GM12878 (cell line): ENCODE measurements around the gene SLC1A7. TPM values are rescaled to one million over a fixed set of nuclear protein-coding genes. Genes with fewer than 3 reads are reported as not detected.

Source experiments
- ATAC-seq: fragments of 200-7000 bp; cut with Tn5 transposase; 3 replicates; pipeline ENCODE4 v1.9.1; 2020; ENCODE audit warnings: mild to moderate bottlenecking, moderate library complexity
- BruUV-seq: library from RNA; stranded (reverse); fragments of 400-500 nt; replicated peaks from 2 replicates; lab custom pipeline; 2021; lab: Mats Ljungman, UMichigan
- CTCF ChIA-PET: fragments of 300-600 bp; sonication (Branson Sonifier 250); formaldehyde crosslinking; extraction: SDS; loops from one replicate; lab custom pipeline; 2021; ENCODE audit warnings: inconsistent platforms; lab: Yijun Ruan, JAX
- POLR2A ChIA-PET: fragments of 350-600 bp; formaldehyde crosslinking; extraction: SDS; loops from one replicate; lab custom pipeline; 2021; ENCODE audit warnings: inconsistent platforms; lab: Charles Lee
- RAD21 ChIA-PET: fragments of 300-600 bp; sonication (Branson Sonifier 250); formaldehyde crosslinking; loops from one replicate; lab custom pipeline; 2023; ENCODE audit warnings: antibody characterized with exemption; ENCODE audit not compliant: unreplicated experiment; lab: Charles Lee
- SMC1A ChIA-PET: fragments of 300-600 bp; sonication (Branson Sonifier 250); formaldehyde crosslinking; loops from one replicate; lab custom pipeline; 2023; ENCODE audit not compliant: unreplicated experiment, uncharacterized antibody; lab: Charles Lee
- DNase-seq: peaks from one replicate; pipeline ENCODE4 v3.0.0-alpha.2; 2011; ENCODE audit warnings: low read depth, low spot score
- FAIRE-seq: peaks from 3 replicates; lab custom pipeline; 2011; peaks lifted over from hg19 to GRCh38; lab: Jason Lieb, UNC
- H2AFZ ChIP-seq: 2 replicates; pipeline ENCODE4 v1.6.0; 2011; ENCODE audit warnings: low read depth, low read length, control low read depth; ENCODE audit not compliant: control insufficient read depth
- H3K27ac ChIP-seq: 2 replicates; pipeline ENCODE4 v1.5.1; 2011; ENCODE audit warnings: control low read depth; ENCODE audit not compliant: control insufficient read depth, insufficient read depth
- H3K27me3 ChIP-seq, 2 experiments: replicated peaks in 1 of 2; 2 replicates each; pipeline versions ENCODE4 v1.6.0 to v1.6.1; 2011; ENCODE audit warnings: low read length in 1 of 2; ENCODE audit not compliant: control insufficient read depth in 2 of 2, insufficient read depth in 2 of 2
- H3K36me3 ChIP-seq, 2 experiments: 2 replicates each; pipeline ENCODE4 v1.5.1; 2011; ENCODE audit warnings: low read length in 1 of 2; ENCODE audit not compliant: control insufficient read depth in 2 of 2, insufficient read depth in 2 of 2
- H3K4me1 ChIP-seq: 2 replicates; pipeline ENCODE4 v1.6.1; 2011; ENCODE audit warnings: mild to moderate bottlenecking, low read length, moderate library complexity, mixed read lengths; ENCODE audit not compliant: control insufficient read depth, insufficient read depth
- H3K4me2 ChIP-seq: 2 replicates; pipeline ENCODE4 v1.6.0; 2011; ENCODE audit warnings: control low read depth; ENCODE audit not compliant: control insufficient read depth, insufficient read depth
- H3K4me3 ChIP-seq: fragments of 200-600 bp; sonication (generic); 2 replicates; pipeline ENCODE4 v1.5.1; 2016
- H3K79me2 ChIP-seq: 2 replicates; pipeline ENCODE4 v1.6.0; 2011; ENCODE audit warnings: low read length; ENCODE audit not compliant: control insufficient read depth, insufficient read depth
- H3K9ac ChIP-seq: 2 replicates; pipeline ENCODE4 v1.8.0; 2011; ENCODE audit warnings: low read length, control low read depth, mixed read lengths; ENCODE audit not compliant: control insufficient read depth, insufficient read depth
- H3K9me3 ChIP-seq: replicated peaks from 3 replicates; pipeline ENCODE4 v1.5.1; 2011; ENCODE audit warnings: mild to moderate bottlenecking, low read length; ENCODE audit not compliant: control insufficient read depth, insufficient read depth
- H4K20me1 ChIP-seq: 2 replicates; pipeline ENCODE4 v1.6.0; 2011; ENCODE audit not compliant: control insufficient read depth, insufficient read depth
- ATF3 ChIP-seq: IDR thresholded peaks from 2 replicates; pipeline ENCODE4 v1.6.1; 2011; ENCODE audit warnings: low read depth, mild to moderate bottlenecking, low read length, moderate library complexity, borderline replicate concordance; ENCODE audit errors: extremely low read depth
- BRCA1 ChIP-seq: IDR thresholded peaks from 2 replicates; pipeline ENCODE4 v1.6.1; 2011; ENCODE audit warnings: low read depth, low read length, improper control_type of control experiment
- CTCF ChIP-seq, 3 experiments: IDR thresholded peaks in 2 of 3; conservative IDR thresholded peaks in 1 of 3; 2 replicates each; pipeline ENCODE4 v1.5.1; 2011; ENCODE audit warnings: low read depth in 3 of 3, low read length in 3 of 3, mild to moderate bottlenecking in 3 of 3, control low read depth in 2 of 3, moderate library complexity in 2 of 3, inconsistent platforms in 1 of 3, mixed read lengths in 1 of 3; ENCODE audit not compliant: control insufficient read depth in 2 of 3, insufficient read depth in 1 of 3; ENCODE audit errors: extremely low read depth in 1 of 3
- E4F1 ChIP-seq: fragments of 450-650 bp; IDR thresholded peaks from 2 replicates; pipeline ENCODE4 v1.6.1; 2018; ENCODE audit warnings: borderline replicate concordance, mild to moderate bottlenecking; ENCODE audit not compliant: partially characterized antibody
- MXI1 ChIP-seq: fragments of 150-350 bp; IDR thresholded peaks from 2 replicates; pipeline ENCODE4 v1.6.1; 2011; ENCODE audit warnings: low read depth, mild to moderate bottlenecking, inconsistent platforms, low read length, improper control_type of control experiment
- MYB ChIP-seq: fragments of 150-350 bp; IDR thresholded peaks from 2 replicates; pipeline ENCODE4 v1.6.1; 2014; ENCODE audit warnings: mild to moderate bottlenecking, low read depth, low read length, borderline replicate concordance
- NFXL1 ChIP-seq: fragments of 450-650 bp; IDR thresholded peaks from 2 replicates; pipeline ENCODE4 v1.6.1; 2017; ENCODE audit warnings: antibody characterized with exemption, mild to moderate bottlenecking, borderline replicate concordance
- NKRF ChIP-seq: fragments of 450-650 bp; conservative IDR thresholded peaks from 2 replicates; pipeline ENCODE4 v1.6.1; 2017; ENCODE audit warnings: mild to moderate bottlenecking, moderate library complexity
- RAD21 ChIP-seq: IDR thresholded peaks from 2 replicates; pipeline ENCODE4 v1.6.1; 2011; ENCODE audit warnings: mild to moderate bottlenecking, low read depth, low read length, moderate library complexity; ENCODE audit not compliant: insufficient read depth
- SMC3 ChIP-seq: IDR thresholded peaks from 2 replicates; pipeline ENCODE4 v1.6.1; 2011; ENCODE audit warnings: low read length, improper control_type of control experiment, borderline replicate concordance
- SUZ12 ChIP-seq: fragments of 200-600 bp; sonication (generic); IDR thresholded peaks from one replicate; pipeline ENCODE4 v1.6.1; 2018; ENCODE audit warnings: antibody characterized with exemption, mild to moderate bottlenecking; ENCODE audit not compliant: unreplicated experiment
- USF1 ChIP-seq: IDR thresholded peaks from 2 replicates; pipeline ENCODE4 v1.6.1; 2011; ENCODE audit warnings: borderline replicate concordance, low read depth, mild to moderate bottlenecking, moderate library complexity, mixed read lengths, low read length; ENCODE audit not compliant: insufficient read depth; ENCODE audit errors: extremely low read length
- YY1 ChIP-seq: IDR thresholded peaks from 2 replicates; pipeline ENCODE4 v1.6.1; 2011; ENCODE audit warnings: low read depth, mild to moderate bottlenecking, low read length
- WGBS: methylation state at CpG from one replicate; pipeline ENCODE4 v1.1.6; 2016; ENCODE audit warnings: low lambda C conversion rate; ENCODE audit not compliant: insufficient replicate concordance, insufficient coverage; ENCODE audit errors: missing lambda C conversion rate; 5-methylcytosine and 5-hydroxymethylcytosine counted together
- in situ Hi-C: fragments of 300-500 bp; cut with MboI; formaldehyde crosslinking; loops from 9 replicates; pipeline ENCODE4 v1.14.3; 2018; ENCODE audit warnings: mixed read lengths
- intact Hi-C: fragments of 100-400 bp; cut with micrococcal nuclease; formaldehyde crosslinking; loops from one replicate; pipeline ENCODE4 v1.14.2; 2022; ENCODE audit not compliant: unreplicated experiment
- polyA plus RNA-seq, 11 experiments: library from polyadenylated mRNA; depleted of rRNA in 4 of 11; unstranded in 6 of 11; stranded (reverse) in 5 of 11; fragments of >200 nt; fragmentation: Nextera tagmentation in 4 of 11; fragmentation: Illumina TruSeq in 1 of 11; extraction: Ambion mirVana in 4 of 11; extraction: Trizol in 1 of 11; gene quantifications; 1 replicate in 1 of 11; 2 replicates in 10 of 11; pipeline versions ENCODE4 v1.2.1 to v1.2.3, GENCODE V29; 2011 to 2016; ENCODE audit warnings: inconsistent platforms in 2 of 11, missing spikeins in 2 of 11, low read depth in 1 of 11
- total RNA-seq, 4 experiments: library from RNA; depleted of rRNA in 3 of 4; stranded (reverse); fragments of >200 nt in 3 of 4; fragmentation: Illumina TruSeq in 1 of 4; extraction: Trizol in 1 of 4; gene quantifications; 2 replicates each; pipeline versions ENCODE4 v1.2.1 to v1.2.3, GENCODE V29; 2013 to 2021

SLC1A7 gene
- total and polyA plus RNA-seq, 10 of the 15 experiments (the other 5 are each of a cell fraction or from before 2014, with no cell fraction given) = not detected

- H3K4me1 ChIP-seq = no peaks in the 10 kb centered on the region
- no peaks in the 10 kb centered on the region for H3K36me3 ChIP-seq
- H2AFZ ChIP-seq = no peak overlapping the region
- ChIA-PET CTCF (interaction anchor here (0.7 to 4.2 kb wide), 19 partner anchors 8 to 485 kb away, joined by 3 to 32 read pairs (median 3); partner anchors contain the start of gene MAGOH), SMC1A (interaction anchor here (1.0 to 1.6 kb wide), 3 partner anchors 8 to 9 kb away, joined by 3 to 4 read pairs (median 3); no protein-coding TSS in a partner anchor), RAD21 (interaction anchor here (0.6 to 1.4 kb wide), 4 partner anchors 10 to 129 kb away, joined by 3 read pairs; no protein-coding TSS in a partner anchor), POLR2A (interaction anchor here (0.6 kb wide), 1 partner anchor 481 kb away, joined by 7 read pairs; no protein-coding TSS in a partner anchor)
- no peak overlapping the region for H3K9ac ChIP-seq
- no peak overlapping the region for H3K4me3 ChIP-seq
- ATAC-seq (peak; percentile 94), FAIRE-seq (peak; percentile 90), DNase-seq (peak; percentile 20)
- in situ Hi-C loops (loop anchor here (25.0 kb wide), 1 partner anchor 270 kb away; the partner anchor contains the start of gene ECHDC2), intact Hi-C loops (loop anchor here (1.0 kb wide), 2 partner anchors 277 to 481 kb away; no protein-coding TSS in a partner anchor)
- WGBS = 6% methylated on average over 16 of the region's 16 CpGs
- H3K4me2 ChIP-seq = no peak overlapping the region
- H3K27me3 ChIP-seq = no peaks in the 10 kb centered on the region; a peak in 1 of 4 replicates
- no peaks in the 10 kb centered on the region for H3K79me2 ChIP-seq
- H3K27ac ChIP-seq = no peak overlapping the region
- H3K9me3 ChIP-seq = no peaks in the 10 kb centered on the region; the same call in 2 of the 3 replicates
- BruUV-seq = no TSS peak
- no peaks in the 10 kb centered on the region for H4K20me1 ChIP-seq
- no peak for TF ChIP-seq MYB
- TF ChIP-seq USF1 = no peak
- TF ChIP-seq SMC3 = peak; percentile 68; the same call in 1 of the 2 replicates
- TF ChIP-seq BRCA1 = no peak
- TF ChIP-seq NKRF = no peak
- TF ChIP-seq YY1 = peak; percentile 45; the same call in 1 of the 2 replicates
- TF ChIP-seq CTCF (IDR thresholded peaks at IDR 0.05 in 2 of 3, conservative IDR thresholded peaks at IDR 0.05 in 1 of 3; ENCODE audit: control insufficient read depth in 2 of 3, extremely low read depth in 1 of 3, insufficient read depth in 1 of 3, low read depth in 3 of 3, low read length in 3 of 3) = peak; percentile 79 to 93 (median 81)
- peak; percentile 62 for TF ChIP-seq RAD21
- no peak for TF ChIP-seq MXI1
- no peak for TF ChIP-seq NFXL1
- no peak for TF ChIP-seq ATF3
- no peak for TF ChIP-seq SUZ12
- no peak for TF ChIP-seq E4F1
Measured at GRCh38 chr1:53182111-53182593, 39.7 kb upstream of the SLC1A7 start.
